Activated CD4-positive, alpha-beta T cell treated with anti-CD3 and anti-CD28 coated beads, Interleukin-10, Interleukin-2, amounts not matched to agents 100 ng/mL and 50 ng/mL, durations not matched to agents 16 hours and 8 hours (primary cell): Measurements from ENCODE around the gene HBG1.
A peak's percentile ranks its signal among the peaks of the same experiment; 100 is the strongest.

Experiments
- DNase-seq: peaks from one replicate; pipeline ENCODE4 v3.0.0-alpha.2; 2020

The HBG1 gene

GRCh38 chr11:5224538-5225479 lies 24.8 kb downstream of the HBG1 start:
- DNase-seq = no peak

- no peak for DNase-seq
These were observed 26.0 kb downstream of the HBG1 start for GRCh38 chr11:5223686-5224085.

GRCh38 chr11:5223146-5223545 lies 26.5 kb downstream of the HBG1 start:
- no peak for DNase-seq

- DNase-seq = no peak
These were observed 39.2 kb downstream of the HBG1 start for GRCh38 chr11:5210376-5210885.

- peak; percentile 16 for DNase-seq
These were observed 44.9 kb downstream of the HBG1 start for GRCh38 chr11:5204787-5205186.

GRCh38 chr11:5203366-5203765 lies 46.3 kb downstream of the HBG1 start:
- DNase-seq = no peak

GRCh38 chr11:5200582-5200981 lies 49.1 kb downstream of the HBG1 start, which contains the start of gene OR51V1:
OR51V1 (minus strand) TSS chr11:5200682; CDS start chr11:5200682, 0 bp downstream.
- DNase-seq = no peak

- DNase-seq = no peak
These were observed 51.4 kb downstream of the HBG1 start for GRCh38 chr11:5198285-5198684.
